ENCODE measurements around the gene DUSP3. TPM values are rescaled to one million over a fixed set of nuclear protein-coding genes. Genes with fewer than 3 reads are reported as not detected.
A peak's percentile ranks its signal among the peaks of the same experiment; 100 is the strongest.

DUSP3 gene
- total and polyA plus RNA-seq, 2 of the 13 experiments (the other 11 are each of a cell fraction or from before 2014, with no cell fraction given), result 60.0 to 71.5 TPM

- TF ChIP-seq BCLAF1 (IDR thresholded peaks at IDR 0.05) (no peak), PATZ1 (CRISPR knock-in tag; IDR thresholded peaks at IDR 0.05) (peak; percentile 63), ZNF124 (CRISPR knock-in tag; IDR thresholded peaks at IDR 0.05) (peak; percentile 9; the same call in 1 of the 2 replicates), BCL3 (CRISPR knock-in tag; IDR thresholded peaks at IDR 0.05) (peak; percentile 28; the same call in 1 of the 2 replicates), ZNF292 (CRISPR knock-in tag; IDR thresholded peaks at IDR 0.05; ENCODE audit: borderline replicate concordance, low read depth) (0 out of 2 replicates have a peak, but pooled peaks have one; percentile 39), ONECUT2 (CRISPR knock-in tag; IDR thresholded peaks at IDR 0.05) (no peak), HIC2 (CRISPR knock-in tag; IDR thresholded peaks at IDR 0.05; ENCODE audit: low read depth) (0 out of 2 replicates have a peak, but pooled peaks have one; percentile 17), CREB3 (CRISPR knock-in tag; IDR thresholded peaks at IDR 0.05) (peak; percentile 87; the same call in 1 of the 2 replicates), ZBTB20 (CRISPR knock-in tag; IDR thresholded peaks at IDR 0.05; ENCODE audit: borderline replicate concordance, low read depth) (no peak; the same call in 1 of the 2 replicates), GATA4 (IDR thresholded peaks at IDR 0.05; ENCODE audit: borderline replicate concordance, low read depth) (peak; percentile 62; the same call in 1 of the 2 replicates), MYPOP (CRISPR knock-in tag; IDR thresholded peaks at IDR 0.05) (0 out of 2 replicates have a peak, but pooled peaks have one; percentile 67), TOPORS (CRISPR knock-in tag; IDR thresholded peaks at IDR 0.05) (peak; percentile 71), ZNF335 (CRISPR knock-in tag; IDR thresholded peaks at IDR 0.05) (peak; percentile 70; the same call in 1 of the 2 replicates), MBD4 (IDR thresholded peaks at IDR 0.05; ENCODE audit: borderline replicate concordance, low read length) (no peak), TCF12 (IDR thresholded peaks at IDR 0.05) (no peak), TCF12 (CRISPR knock-in tag; IDR thresholded peaks at IDR 0.05) (peak; percentile 74)
Observed at GRCh38 chr17:43778337-43779144, at the start of gene DUSP3 (continued).
